Activated naive CD8-positive, alpha-beta T cell treated with anti-CD3 and anti-CD28 coated beads, Interleukin-2, amount 50 U/mL, for 24 hours (primary cell): ENCODE results near the gene PLCXD1.

Experiments used
- ATAC-seq: fragments of 150-1000 bp; cut with Tn5 transposase; one replicate; pipeline ENCODE4 v1.10.0; 2021
- DNase-seq: peaks from one replicate; pipeline ENCODE4 v3.0.0; 2021
- H3K27ac Mint-ChIP-seq: one replicate; pipeline ENCODE4 v1.8.0; 2021; ENCODE audit warnings: mild to moderate bottlenecking, mixed read lengths
- H3K27me3 Mint-ChIP-seq: one replicate; pipeline ENCODE4 v1.8.0; 2021; ENCODE audit warnings: mixed read lengths
- H3K36me3 Mint-ChIP-seq: one replicate; pipeline ENCODE4 v1.8.0; 2021; ENCODE audit warnings: low read depth, mixed read lengths
- H3K4me1 Mint-ChIP-seq: one replicate; pipeline ENCODE4 v1.8.0; 2021; ENCODE audit warnings: mixed read lengths
- H3K4me3 Mint-ChIP-seq: one replicate; pipeline ENCODE4 v1.8.0; 2021; ENCODE audit warnings: mild to moderate bottlenecking, moderate library complexity, mixed read lengths
- H3K9me3 Mint-ChIP-seq: one replicate; pipeline ENCODE4 v1.8.0; 2021; ENCODE audit warnings: mixed read lengths

PLCXD1 gene

DNA sequence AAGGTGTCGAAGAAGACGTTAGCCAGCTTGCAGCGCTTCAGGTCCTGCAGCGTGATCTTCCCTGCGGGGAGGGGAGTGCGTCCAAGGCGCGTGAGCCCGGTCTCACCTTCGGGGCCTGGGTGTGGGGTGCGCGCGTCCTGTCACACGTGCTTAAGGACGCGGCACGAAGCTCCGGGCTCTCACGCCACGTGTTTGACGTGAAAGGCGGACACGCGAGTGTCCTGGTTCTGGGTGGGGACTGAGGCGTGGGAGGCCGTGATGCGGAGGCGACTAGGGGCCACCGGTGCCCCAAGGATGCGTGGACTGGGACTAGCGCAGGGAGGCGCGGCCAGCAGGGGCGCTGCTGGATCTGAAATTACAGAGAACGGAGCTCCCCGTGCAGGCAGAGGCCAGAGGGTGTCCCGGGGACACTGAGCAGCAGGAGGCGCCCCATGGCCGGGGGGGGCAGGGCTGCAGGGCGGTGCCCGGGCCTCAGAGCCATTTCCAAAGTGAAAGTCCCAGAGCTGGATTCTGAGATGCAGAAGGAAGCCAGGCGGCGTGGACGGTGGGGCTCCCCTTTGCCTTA is 57.7 kb downstream of the PLCXD1 start:
- H3K4me1 Mint-ChIP-seq: no peaks in the 10 kb centered on the region
- peaks cover 18% of the 10 kb centered on the region for H3K36me3 Mint-ChIP-seq
- H3K27me3 Mint-ChIP-seq: no peaks in the 10 kb centered on the region
- H3K9me3 Mint-ChIP-seq: no peaks in the 10 kb centered on the region
- ATAC-seq: no peak
- DNase-seq: no peak
- no peak overlapping the region for H3K27ac Mint-ChIP-seq
- H3K4me3 Mint-ChIP-seq: no peak overlapping the region

DNA sequence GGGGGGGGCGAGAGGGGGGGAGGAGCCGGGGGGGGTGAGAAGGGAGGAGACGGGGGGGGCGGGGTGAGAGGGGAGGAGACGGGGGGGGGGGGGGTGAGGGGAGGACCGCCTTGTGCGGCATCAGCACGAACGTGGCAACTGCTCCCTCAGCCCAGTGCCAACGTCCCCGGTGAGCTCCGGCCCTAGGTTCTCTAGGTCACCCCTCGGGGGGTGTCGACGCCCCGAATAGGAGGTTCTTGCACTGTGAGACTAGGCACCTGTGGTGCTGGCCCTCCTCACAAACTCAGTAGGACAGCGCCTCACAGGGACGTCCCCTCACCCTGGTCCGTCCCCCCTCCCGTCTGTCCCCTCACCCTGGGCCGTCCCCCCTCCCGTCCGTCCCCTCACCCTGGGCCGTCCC is 58.9 kb downstream of the PLCXD1 start:
- ATAC-seq (no peak), DNase-seq (no peak)
- H3K9me3 Mint-ChIP-seq: no peaks in the 10 kb centered on the region
- H3K4me1 Mint-ChIP-seq: no peaks in the 10 kb centered on the region
- no peak overlapping the region for H3K27ac Mint-ChIP-seq
- H3K27me3 Mint-ChIP-seq: no peaks in the 10 kb centered on the region
- no peak overlapping the region for H3K4me3 Mint-ChIP-seq
- H3K36me3 Mint-ChIP-seq: peaks cover 18% of the 10 kb centered on the region

DNA sequence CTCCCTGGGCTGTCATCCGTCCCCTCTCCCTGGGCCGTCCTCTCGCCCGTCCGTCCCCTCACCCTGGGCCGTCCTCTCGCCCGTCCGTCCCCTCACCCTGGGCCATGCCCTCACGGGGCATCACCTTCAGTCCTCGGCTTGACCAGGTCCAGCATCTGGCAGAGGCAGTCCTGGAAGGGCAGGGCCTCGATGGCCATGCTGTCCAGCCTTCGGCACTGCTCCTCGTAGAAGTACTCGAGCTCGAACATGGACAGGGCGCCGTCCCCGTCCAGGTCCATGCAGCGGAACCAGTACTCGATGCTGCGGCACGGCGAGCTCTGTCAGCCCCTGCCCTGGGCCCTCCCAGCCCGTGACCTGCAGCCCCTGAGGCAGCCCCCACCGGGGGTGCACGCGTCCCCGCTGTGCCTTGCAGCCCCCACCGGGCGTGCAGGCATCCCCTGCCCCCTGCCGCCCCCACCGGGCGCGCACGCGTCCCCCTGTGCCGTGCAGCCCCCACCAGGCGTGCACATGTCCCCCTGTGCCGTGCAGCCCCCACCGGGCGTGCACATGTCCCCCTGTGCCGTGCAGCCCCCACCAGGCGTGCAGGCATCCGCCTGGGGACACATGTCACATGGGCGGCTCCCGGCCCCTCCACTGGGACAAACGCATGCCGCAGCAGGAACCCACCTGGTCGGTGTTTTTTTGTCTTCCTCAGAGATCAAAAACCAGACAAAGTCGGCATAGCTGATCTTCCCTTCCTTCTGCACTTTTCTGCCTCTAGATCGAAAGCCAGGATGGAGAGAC is 59.7 kb downstream of the PLCXD1 start:
- H3K4me1 Mint-ChIP-seq: no peaks in the 10 kb centered on the region
- ATAC-seq (no peak), DNase-seq (no peak)
- H3K4me3 Mint-ChIP-seq: no peak overlapping the region
- H3K27me3 Mint-ChIP-seq: no peaks in the 10 kb centered on the region
- no peaks in the 10 kb centered on the region for H3K9me3 Mint-ChIP-seq
- no peak overlapping the region for H3K27ac Mint-ChIP-seq
- peaks cover 18% of the 10 kb centered on the region for H3K36me3 Mint-ChIP-seq

DNA sequence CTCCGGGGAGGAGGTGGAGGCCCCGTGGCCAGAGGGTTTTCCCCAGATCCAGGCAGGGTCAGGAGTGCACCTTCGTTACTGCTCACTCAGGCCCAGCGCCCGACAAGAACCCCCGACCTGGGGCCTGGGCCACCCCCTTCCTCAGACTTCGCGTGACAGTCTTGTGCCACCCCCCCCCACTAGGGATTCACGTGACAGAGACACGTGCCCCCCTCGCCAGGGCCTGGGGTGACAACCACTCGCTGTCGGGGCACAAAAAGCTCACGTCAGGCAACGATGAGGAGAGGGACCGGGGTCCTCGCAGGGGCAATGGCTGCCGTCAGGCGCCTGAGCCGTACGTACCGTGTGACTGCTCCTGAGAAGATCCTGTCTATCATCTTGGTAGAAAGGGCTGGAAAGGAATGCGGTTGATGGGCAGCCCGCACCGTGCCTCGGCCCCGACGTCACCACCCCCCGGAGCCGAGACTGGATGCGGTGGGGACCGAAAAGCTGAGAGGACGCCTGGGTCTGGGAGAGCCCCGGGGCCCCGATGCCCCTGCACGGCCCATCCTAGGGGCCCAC is 60.4 kb downstream of the PLCXD1 start:
- DNase-seq (no peak), ATAC-seq (no peak)
- no peak overlapping the region for H3K27ac Mint-ChIP-seq
- no peaks in the 10 kb centered on the region for H3K4me1 Mint-ChIP-seq
- no peaks in the 10 kb centered on the region for H3K27me3 Mint-ChIP-seq
- peaks cover 13% of the 10 kb centered on the region for H3K36me3 Mint-ChIP-seq
- H3K4me3 Mint-ChIP-seq: no peak overlapping the region
- H3K9me3 Mint-ChIP-seq: no peaks in the 10 kb centered on the region

DNA sequence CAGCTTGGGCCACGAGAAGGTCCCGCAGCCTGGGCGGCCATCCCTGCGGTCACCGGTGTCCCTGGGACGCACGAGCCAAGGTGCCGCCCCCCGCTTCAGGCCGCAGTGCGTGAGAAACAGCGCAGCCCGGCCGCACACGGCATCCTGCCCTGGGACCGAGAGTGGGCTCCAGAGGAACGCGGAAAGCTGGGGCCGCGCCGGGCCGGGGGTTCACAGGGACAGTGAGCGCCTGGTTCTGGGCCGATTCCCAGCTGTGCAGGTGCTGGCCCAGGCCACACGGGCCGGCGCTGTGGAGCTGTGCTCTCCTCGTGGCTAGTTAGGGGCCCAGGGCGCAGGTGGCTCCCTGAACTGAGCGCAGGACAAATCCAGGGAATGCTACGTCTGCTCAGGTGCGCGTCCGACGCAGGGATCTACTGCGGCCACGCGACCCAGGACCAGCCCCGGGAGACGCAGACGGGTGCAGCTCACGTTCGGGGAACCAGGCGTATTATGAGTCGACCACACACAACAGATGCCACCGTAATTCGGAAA is 63.3 kb downstream of the PLCXD1 start:
- Mint-ChIP-seq H3K4me1 (no peaks in the 10 kb centered on the region), H3K27me3 (no peaks in the 10 kb centered on the region), H3K27ac (no peak overlapping the region), H3K9me3 (no peaks in the 10 kb centered on the region), H3K4me3 (no peak overlapping the region), H3K36me3 (peaks cover 6% of the 10 kb centered on the region)
- ATAC-seq (no peak), DNase-seq (no peak)

DNA sequence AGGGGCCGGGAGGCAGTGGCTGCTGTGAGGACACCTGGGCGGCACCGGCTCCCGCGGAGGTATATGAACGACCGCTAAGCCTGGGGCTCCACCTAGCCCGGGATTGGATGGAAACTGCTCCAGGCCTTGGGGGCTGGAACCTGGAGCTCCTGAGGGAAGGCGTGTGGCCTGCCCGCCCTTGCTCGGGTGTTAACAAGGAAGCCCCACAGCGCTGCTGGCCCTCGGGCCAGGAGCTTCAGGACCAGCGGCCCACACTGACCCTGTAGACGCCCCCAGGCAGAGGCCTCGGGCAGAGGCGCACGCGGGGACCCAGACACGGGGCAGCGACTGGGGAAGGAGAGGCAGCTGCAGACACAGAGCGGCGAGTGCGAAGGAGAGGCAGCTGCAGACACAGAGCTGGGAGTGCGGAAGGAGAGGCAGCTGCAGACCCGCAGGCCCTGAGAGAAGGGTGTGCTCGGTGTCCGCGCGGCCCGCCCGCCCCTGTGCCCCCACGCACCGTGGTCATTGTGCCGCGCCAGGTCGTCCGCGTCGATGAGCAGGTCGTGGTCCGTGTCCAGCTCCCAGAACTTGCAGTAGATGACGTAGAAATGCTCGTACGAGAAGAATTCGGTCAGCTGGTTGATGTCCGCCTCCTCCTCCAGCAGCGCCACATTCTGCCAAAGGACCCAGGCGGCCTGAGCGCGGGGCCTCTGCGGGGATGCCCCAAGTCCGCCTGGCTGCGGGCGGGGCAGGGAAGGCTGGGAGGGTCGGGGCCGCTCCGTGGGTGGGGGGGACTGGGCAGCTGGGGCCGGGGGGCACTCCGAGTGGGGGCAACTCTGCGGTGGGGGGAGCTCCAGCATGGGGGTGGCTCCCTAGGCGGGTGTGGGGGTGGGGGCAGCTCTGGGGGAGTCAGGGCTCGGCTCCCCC is 64.1 kb downstream of the PLCXD1 start:
- peaks cover 6% of the 10 kb centered on the region for H3K36me3 Mint-ChIP-seq
- ATAC-seq (no peak), DNase-seq (no peak)
- no peak overlapping the region for H3K4me3 Mint-ChIP-seq
- no peaks in the 10 kb centered on the region for H3K4me1 Mint-ChIP-seq
- H3K27ac Mint-ChIP-seq: no peak overlapping the region
- no peaks in the 10 kb centered on the region for H3K9me3 Mint-ChIP-seq
- H3K27me3 Mint-ChIP-seq: no peaks in the 10 kb centered on the region

DNA sequence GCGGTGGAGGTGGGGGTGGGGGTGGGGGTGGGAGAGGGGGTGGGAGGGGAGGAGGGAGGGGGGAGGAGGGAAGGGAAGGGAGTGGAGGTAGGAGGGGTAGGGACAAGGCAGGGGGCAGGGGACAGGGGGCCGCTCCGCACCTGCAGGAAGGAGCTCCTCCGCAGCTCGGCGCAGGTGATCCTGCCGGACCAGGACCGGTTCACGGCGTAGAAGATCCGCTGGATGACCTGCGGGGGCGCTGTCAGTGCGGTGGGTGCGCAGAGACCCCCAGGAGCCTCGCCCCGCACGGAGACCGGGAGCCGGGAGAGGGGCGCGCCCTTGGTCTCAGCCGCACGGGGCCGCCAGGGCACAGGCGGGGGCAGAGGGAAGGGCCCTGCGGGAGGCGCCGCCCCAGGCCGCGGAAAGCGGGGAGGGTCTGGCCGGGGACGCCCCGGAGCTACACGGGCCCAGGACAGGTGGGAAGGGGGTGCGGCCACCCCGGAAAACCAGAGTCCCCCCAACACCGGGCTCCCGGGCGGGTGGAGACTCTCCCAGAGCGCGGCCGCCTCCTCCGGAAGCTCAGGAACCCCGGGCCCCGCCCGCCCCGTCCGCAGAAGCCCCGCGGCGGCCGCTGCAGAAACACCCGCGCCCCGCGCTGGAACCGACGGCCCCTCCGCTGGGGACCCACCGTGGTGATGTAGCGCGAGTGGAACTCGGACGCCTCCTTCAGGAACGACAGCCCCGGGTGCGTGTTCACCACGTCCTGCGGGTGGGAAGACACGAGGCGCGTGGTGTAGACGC is 65.0 kb downstream of the PLCXD1 start:
- Mint-ChIP-seq H3K27me3 (no peaks in the 10 kb centered on the region), H3K36me3 (peaks cover 6% of the 10 kb centered on the region), H3K4me3 (no peak overlapping the region), H3K4me1 (no peaks in the 10 kb centered on the region), H3K27ac (no peak overlapping the region), H3K9me3 (no peaks in the 10 kb centered on the region)
- ATAC-seq (no peak), DNase-seq (no peak)

DNA sequence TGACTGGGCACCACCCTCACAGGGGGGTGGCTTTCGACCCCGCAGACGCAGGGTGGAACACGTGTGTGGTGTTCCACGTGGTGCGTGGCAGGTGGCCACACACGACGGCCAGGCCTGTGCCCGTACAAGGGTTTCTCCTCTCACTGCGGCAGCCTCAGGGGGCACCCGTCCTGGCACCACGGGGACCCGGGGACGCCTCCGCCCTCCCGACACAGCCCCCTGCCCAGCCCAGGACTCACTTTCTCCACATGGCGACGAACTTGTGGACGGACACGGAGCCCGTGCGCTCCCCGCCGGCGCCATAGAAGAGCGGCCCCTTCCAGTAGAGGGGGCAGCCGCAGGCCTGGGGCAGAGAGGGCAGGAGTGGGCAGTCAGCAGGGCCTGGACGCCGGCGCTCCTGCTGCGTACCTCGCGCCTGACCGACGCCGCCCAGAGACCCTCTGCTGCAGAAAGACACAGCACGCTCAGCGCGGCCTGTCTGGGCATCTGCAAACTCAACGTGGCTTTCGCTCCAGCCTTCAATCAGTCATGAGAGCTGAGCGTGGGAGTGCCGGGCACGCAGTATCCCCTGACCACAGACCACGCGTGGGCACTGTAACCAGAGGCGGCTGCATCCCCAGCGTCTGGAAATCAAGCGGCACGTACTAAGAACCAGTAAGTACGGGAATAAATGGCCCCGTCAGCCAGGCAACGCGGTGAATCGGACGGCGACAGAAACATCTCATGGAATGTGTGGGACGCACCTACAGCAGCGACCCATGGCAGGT is 66.4 kb downstream of the PLCXD1 start:
- Mint-ChIP-seq H3K27me3 (no peaks in the 10 kb centered on the region), H3K36me3 (peaks cover 2% of the 10 kb centered on the region), H3K9me3 (no peaks in the 10 kb centered on the region), H3K4me1 (no peaks in the 10 kb centered on the region), H3K4me3 (no peak overlapping the region), H3K27ac (no peak overlapping the region)
- DNase-seq: no peak
- ATAC-seq: no peak

DNA sequence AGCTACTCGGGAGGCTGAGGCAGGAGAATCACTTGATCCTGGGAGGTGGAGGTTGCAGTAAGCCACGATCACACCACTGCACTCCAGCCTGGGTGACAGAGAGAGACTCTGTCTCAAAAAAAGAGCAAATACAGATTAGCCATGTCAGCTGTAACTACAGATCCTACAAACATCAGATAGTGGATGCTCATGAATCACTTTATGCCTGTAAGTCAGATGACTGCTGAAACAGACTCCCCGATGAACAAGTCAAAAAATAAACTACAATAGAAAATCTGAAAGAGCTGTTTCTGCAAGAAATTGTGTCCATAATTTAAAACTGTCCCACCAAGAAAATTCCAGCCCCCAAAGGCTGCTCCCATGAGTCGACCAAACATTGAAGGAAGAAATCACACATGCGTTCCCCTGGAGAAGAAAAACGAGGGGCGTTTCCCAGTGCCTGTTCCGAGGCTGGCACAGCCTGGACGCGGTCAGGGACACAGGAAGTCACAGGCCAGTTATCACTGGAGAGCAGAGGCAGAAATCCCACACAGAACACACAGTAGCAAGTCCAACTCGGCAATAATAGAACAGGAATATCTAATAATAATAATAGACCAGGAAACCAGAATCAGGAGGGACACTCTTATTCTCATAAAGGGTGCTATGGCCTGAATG is 67.4 kb downstream of the PLCXD1 start:
- H3K4me1 Mint-ChIP-seq: no peaks in the 10 kb centered on the region
- H3K9me3 Mint-ChIP-seq: no peaks in the 10 kb centered on the region
- peaks cover 2% of the 10 kb centered on the region for H3K36me3 Mint-ChIP-seq
- ATAC-seq (no peak), DNase-seq (no peak)
- H3K4me3 Mint-ChIP-seq: no peak overlapping the region
- no peaks in the 10 kb centered on the region for H3K27me3 Mint-ChIP-seq
- no peak overlapping the region for H3K27ac Mint-ChIP-seq

DNA sequence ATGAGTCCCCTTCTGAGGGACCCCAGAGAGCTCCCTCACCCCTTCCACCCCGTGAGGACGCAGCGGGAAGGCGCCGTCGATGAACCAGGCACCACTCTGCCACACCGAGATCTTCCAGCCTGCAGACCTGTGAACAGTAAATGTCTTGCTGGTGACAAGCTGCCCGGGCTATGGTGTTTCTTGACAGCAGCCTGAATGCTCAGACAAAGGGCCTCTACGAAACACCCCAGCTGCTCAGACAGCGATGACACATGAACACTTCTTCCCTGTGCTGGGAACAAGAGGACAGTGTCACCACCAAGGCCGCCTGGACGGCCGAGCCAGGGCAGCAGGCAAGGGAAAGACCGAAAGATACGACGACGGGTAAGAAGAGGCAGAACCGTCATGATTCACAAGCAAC is 68.0 kb downstream of the PLCXD1 start:
- Mint-ChIP-seq H3K36me3 (peaks cover 2% of the 10 kb centered on the region), H3K27me3 (no peaks in the 10 kb centered on the region), H3K4me1 (no peaks in the 10 kb centered on the region), H3K9me3 (no peaks in the 10 kb centered on the region), H3K27ac (no peak overlapping the region), H3K4me3 (no peak overlapping the region)
- ATAC-seq (no peak), DNase-seq (no peak)

DNA sequence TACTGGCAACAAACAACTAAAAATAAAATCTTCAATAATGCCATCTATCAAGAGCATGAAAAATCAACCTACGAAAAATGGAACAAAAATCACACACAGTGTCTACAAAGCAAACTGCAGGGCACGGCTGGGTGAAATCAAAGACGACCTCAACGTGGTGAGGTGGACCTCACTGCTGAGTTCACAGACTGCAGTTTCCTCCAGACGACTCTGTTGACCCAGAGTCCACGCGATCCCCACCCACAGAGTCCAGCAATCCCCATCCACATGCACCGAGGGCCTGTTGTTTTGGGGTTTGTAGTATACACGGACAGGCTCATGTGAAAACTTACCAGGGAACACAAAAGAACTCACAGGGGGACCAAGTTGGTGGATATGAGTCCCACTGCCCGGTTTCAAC is 68.5 kb downstream of the PLCXD1 start:
- ATAC-seq (no peak), DNase-seq (no peak)
- Mint-ChIP-seq H3K4me1 (no peaks in the 10 kb centered on the region), H3K36me3 (peaks cover 2% of the 10 kb centered on the region), H3K27ac (no peak overlapping the region), H3K9me3 (no peaks in the 10 kb centered on the region), H3K4me3 (no peak overlapping the region), H3K27me3 (no peaks in the 10 kb centered on the region)

DNA sequence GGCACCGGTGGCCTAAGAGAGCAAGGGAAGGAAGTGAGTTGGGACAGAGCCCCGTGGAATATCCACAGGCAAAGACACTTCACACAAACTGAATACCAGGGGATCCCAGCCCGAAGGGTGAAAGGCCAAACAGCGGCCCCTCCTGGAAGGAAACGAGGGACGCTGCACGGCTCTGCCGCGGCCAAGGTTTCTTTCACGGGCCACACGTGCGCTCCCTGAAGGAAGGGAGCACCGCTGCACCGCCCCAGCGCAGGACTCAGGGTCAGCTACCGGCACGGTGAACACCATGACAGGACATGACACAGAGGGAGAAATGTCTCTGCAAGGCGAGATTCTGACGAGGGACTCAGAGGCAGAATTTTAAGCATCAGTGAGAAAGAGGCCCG is 69.0 kb downstream of the PLCXD1 start:
- H3K4me3 Mint-ChIP-seq: no peak overlapping the region
- no peaks in the 10 kb centered on the region for H3K9me3 Mint-ChIP-seq
- DNase-seq (no peak), ATAC-seq (no peak)
- H3K36me3 Mint-ChIP-seq: peaks cover 4% of the 10 kb centered on the region
- no peaks in the 10 kb centered on the region for H3K27me3 Mint-ChIP-seq
- H3K4me1 Mint-ChIP-seq: peaks cover under 1% of the 10 kb centered on the region
- H3K27ac Mint-ChIP-seq: no peak overlapping the region
